Gastroesophageal sphincter (tissue), 3 donors: Measurements from ENCODE around the gene SCGB2B2.

Experiments
- CTCF ChIP-seq, 4 experiments: fragments of 200-600 bp in 2 of 4; fragments of 450-650 bp in 2 of 4; sonication (generic) in 1 of 4; IDR thresholded peaks; one replicate each; pipeline ENCODE4 v1.5.1; 2017 to 2019; ENCODE audit warnings: antibody characterized with exemption in 4 of 4, mild to moderate bottlenecking in 2 of 4, moderate library complexity in 2 of 4
- POLR2A ChIP-seq, 2 donors: fragments of 450-650 bp; IDR thresholded peaks; one replicate each; pipeline ENCODE4 v1.6.1; 2017; ENCODE audit warnings: antibody characterized with exemption in 2 of 2, mild to moderate bottlenecking in 2 of 2, moderate library complexity in 1 of 2
- POLR2AphosphoS5 ChIP-seq: sonication (generic); formaldehyde crosslinking; IDR thresholded peaks from one replicate; pipeline ENCODE4 v1.6.1; 2017; ENCODE audit warnings: antibody characterized with exemption

- TF ChIP-seq POLR2AphosphoS5 (no peak), CTCF (IDR thresholded peaks at IDR 0.05) (no peak), POLR2A (IDR thresholded peaks at IDR 0.05) (no peak)
These were observed 10.6 kb downstream of the SCGB2B2 start for GRCh38 chr19:34666200-34666957.
